Activated naive CD8-positive, alpha-beta T cell treated with anti-CD3 and anti-CD28 coated beads, Interleukin-2, amount 10 ng/mL, durations not matched to agents 7 days and 5 days (primary cell): Measurements from ENCODE around the gene POTED. TPM values are rescaled to one million over a fixed set of nuclear protein-coding genes. Genes with fewer than 3 reads are reported as not detected.
"Not testable (repeated sequence)": the region's sequence is repeated elsewhere in the genome, so short reads cannot be mapped to it uniquely, and the experiment has no call there.

Experiments
- ATAC-seq: fragments of 150-1000 bp; cut with Tn5 transposase; one replicate; pipeline ENCODE4 v1.10.0; 2021; ENCODE audit warnings: low read depth, moderate library complexity
- POLR2A ChIA-PET: fragments of 350-600 bp; sonication (Branson Sonifier 250); formaldehyde crosslinking; loops from one replicate; lab custom pipeline; 2021; ENCODE audit warnings: antibody characterized with exemption; lab: Charles Lee
- DNase-seq: peaks from one replicate; pipeline ENCODE4 v3.0.0; 2021
- H3K27ac Mint-ChIP-seq: one replicate; pipeline ENCODE4 v1.8.0; 2022; ENCODE audit warnings: mild to moderate bottlenecking, mixed read lengths
- H3K27me3 Mint-ChIP-seq: one replicate; pipeline ENCODE4 v1.8.0; 2022; ENCODE audit warnings: mild to moderate bottlenecking, moderate library complexity, mixed read lengths
- H3K36me3 Mint-ChIP-seq: one replicate; pipeline ENCODE4 v1.8.0; 2021; ENCODE audit warnings: mild to moderate bottlenecking, mixed read lengths
- H3K4me1 Mint-ChIP-seq: one replicate; pipeline ENCODE4 v1.8.0; 2021; ENCODE audit warnings: mixed read lengths
- H3K4me3 Mint-ChIP-seq: one replicate; pipeline ENCODE4 v1.8.0; 2022; ENCODE audit warnings: mild to moderate bottlenecking, moderate library complexity, mixed read lengths
- H3K9me3 Mint-ChIP-seq: one replicate; pipeline ENCODE4 v1.8.0; 2021; ENCODE audit warnings: mixed read lengths
- microRNA-seq: library from miRNA; unstranded; fragments of <30 nt; microRNA quantifications from one replicate; pipeline ENCODE4 v1.2.0, GENCODE V29; 2022
- total RNA-seq, 2 experiments: library from RNA; stranded (reverse); gene quantifications; one replicate each; pipeline ENCODE4 v1.2.3, GENCODE V29; 2021

The POTED gene
- not detected for total RNA-seq

- ATAC-seq, H3K36me3 Mint-ChIP-seq, H3K27me3 Mint-ChIP-seq, H3K4me3 Mint-ChIP-seq, DNase-seq, H3K9me3 Mint-ChIP-seq, H3K4me1 Mint-ChIP-seq, POLR2A ChIA-PET, H3K27ac Mint-ChIP-seq: not testable (repeated sequence)
These were observed at the start of gene POTED for GRCh38 chr21:13609477-13609876. Gene POTED, plus strand, starts transcription at chr21:13609777. Its CDS starts 452 bp downstream, at chr21:13610229.

DNA sequence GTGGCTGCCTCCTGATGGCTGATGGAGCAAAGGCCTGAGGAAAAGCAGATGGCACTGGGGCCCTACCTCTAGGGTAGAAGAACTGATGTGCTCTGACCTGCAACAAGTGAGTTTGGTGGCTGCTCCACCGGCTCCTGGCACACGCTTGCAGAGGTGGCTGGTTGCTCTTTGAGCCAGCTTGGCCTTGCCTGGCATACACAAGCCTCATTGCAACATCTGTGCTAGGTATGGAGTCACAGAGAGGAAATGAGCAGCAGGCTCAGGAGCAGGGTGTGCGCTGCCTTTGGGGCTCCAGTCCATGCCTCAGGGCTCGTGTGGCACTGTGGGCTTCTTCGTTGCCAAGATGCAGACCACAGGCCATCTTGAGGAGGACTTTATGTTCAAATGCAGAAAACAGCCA, 40.5 kb downstream of the POTED start:
- ATAC-seq, POLR2A ChIA-PET: not testable (repeated sequence)

GRCh38 chr21:13651746-13652145, 42.2 kb downstream of the POTED start:
- H3K4me3 Mint-ChIP-seq, H3K27ac Mint-ChIP-seq, H3K9me3 Mint-ChIP-seq, DNase-seq, POLR2A ChIA-PET, H3K27me3 Mint-ChIP-seq, ATAC-seq, H3K36me3 Mint-ChIP-seq, H3K4me1 Mint-ChIP-seq: not testable (repeated sequence)

More for the DNA sequence above, 40.5 kb downstream of the POTED start:
- not testable (repeated sequence) for H3K9me3 Mint-ChIP-seq, H3K27ac Mint-ChIP-seq, H3K4me3 Mint-ChIP-seq, H3K27me3 Mint-ChIP-seq, DNase-seq, H3K36me3 Mint-ChIP-seq, H3K4me1 Mint-ChIP-seq

Small RNA genes within 50 kb of the gene (microRNA-seq; reads per million reads assigned to microRNA genes)
- gene MIR3118-1: not detected
